ENCODE data around the gene SLC12A6.

The SLC12A6 gene

DNA sequence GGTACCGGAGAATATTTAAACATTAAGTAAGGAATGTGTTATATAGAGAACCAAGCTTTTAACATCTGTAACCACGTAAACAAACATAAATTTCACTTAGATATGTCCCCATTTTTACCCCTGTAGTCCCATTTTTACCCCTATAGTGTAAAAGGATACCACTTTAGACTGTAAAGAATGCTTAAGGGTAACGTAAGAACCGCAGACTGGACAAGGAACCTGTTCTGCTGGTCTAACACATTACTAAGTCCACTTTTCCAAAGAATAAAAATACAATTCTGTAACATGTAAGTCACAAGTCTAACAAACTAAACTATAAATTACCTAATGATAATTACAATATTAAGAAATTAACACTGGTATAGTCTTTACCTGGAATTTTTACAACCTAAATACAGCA lies 2.9 kb downstream of the SLC12A6 start:
- H3K27ac ChIP-seq, result no peak overlapping the region

DNA sequence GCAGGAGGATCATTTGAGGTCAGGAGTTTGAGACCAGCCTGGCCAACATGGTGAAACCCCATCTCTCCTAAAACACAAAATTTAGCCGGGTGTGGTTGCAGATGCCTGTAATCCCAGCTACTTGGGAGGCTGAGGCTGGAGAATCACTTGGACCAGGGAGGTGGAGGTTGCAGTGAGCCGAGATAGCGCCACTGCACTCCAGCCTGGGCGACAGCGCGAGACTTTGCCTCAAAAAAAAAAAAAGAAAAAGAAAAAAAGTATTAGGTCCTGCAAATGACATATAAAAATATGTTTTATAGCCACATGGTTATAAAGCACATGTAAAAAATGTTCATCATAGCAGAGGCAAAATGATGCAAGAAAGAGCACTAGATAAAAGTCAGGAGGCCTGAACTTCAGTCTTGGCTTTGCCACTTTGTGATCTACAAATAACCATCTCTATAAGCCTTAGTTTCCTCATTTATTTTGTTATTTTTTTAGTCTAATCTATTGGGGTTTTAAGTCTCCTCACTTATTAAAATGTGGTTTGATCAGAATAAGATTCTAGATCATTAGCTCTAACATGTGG lies 4.9 kb downstream of the SLC12A6 start:
- TF ChIP-seq, protein P1, sequence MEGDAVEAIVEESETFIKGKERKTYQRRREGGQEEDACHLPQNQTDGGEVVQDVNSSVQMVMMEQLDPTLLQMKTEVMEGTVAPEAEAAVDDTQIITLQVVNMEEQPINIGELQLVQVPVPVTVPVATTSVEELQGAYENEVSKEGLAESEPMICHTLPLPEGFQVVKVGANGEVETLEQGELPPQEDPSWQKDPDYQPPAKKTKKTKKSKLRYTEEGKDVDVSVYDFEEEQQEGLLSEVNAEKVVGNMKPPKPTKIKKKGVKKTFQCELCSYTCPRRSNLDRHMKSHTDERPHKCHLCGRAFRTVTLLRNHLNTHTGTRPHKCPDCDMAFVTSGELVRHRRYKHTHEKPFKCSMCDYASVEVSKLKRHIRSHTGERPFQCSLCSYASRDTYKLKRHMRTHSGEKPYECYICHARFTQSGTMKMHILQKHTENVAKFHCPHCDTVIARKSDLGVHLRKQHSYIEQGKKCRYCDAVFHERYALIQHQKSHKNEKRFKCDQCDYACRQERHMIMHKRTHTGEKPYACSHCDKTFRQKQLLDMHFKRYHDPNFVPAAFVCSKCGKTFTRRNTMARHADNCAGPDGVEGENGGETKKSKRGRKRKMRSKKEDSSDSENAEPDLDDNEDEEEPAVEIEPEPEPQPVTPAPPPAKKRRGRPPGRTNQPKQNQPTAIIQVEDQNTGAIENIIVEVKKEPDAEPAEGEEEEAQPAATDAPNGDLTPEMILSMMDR (conservative IDR thresholded peaks at IDR 0.05), result no peak
- TF ChIP-seq ZFX (IDR thresholded peaks at IDR 0.05), result no peak
- H3K27ac ChIP-seq, result no peak overlapping the region

More for the DNA sequence above, 2.9 kb downstream of the SLC12A6 start:
- TF ChIP-seq, protein P1 (conservative IDR thresholded peaks at IDR 0.05), result no peak
- TF ChIP-seq ZFX (IDR thresholded peaks at IDR 0.05), result no peak

DNA sequence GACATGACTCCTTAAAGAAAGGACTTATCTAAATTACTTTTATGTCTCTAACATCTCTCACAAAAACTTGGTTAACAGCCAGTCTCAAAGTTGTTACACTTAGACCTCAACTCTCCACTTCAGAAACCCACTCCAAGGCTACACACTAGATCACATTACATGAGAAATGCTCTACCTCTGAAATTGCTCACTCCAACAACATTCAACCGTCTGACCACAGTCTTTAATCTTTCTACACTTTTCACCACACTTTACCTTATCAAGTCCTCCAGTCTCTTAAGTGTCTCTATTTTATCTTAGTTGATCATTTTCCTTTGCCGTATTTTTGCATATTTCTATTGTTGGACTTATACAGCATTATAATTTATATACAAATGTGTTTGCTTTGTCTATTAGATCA lies 5.8 kb downstream of the SLC12A6 start:
- no peak overlapping the region for H3K27ac ChIP-seq
- no peak for TF ChIP-seq ZFX (IDR thresholded peaks at IDR 0.05)
- TF ChIP-seq, protein P1 (conservative IDR thresholded peaks at IDR 0.05), result no peak

DNA sequence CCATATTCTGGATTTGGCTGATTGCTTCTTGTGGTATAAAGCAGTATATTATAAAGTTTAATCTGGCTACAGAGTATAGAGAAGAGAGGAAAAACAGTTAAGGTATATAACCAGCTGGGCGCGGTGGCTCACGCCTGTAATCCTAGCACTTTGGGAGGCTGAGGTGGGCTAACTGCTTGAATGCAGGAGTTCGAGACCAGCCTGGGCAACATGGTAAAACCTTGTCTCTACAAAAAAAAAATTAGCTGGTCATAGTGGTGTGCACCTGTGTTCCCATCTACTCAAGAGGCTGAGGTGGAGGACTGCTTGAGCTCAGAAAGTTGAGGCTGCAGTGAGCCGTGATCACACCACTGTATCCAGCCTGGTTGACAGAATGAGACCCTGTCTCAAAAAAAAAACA lies 7.3 kb downstream of the SLC12A6 start:
- H3K27ac ChIP-seq, result no peak overlapping the region

DNA sequence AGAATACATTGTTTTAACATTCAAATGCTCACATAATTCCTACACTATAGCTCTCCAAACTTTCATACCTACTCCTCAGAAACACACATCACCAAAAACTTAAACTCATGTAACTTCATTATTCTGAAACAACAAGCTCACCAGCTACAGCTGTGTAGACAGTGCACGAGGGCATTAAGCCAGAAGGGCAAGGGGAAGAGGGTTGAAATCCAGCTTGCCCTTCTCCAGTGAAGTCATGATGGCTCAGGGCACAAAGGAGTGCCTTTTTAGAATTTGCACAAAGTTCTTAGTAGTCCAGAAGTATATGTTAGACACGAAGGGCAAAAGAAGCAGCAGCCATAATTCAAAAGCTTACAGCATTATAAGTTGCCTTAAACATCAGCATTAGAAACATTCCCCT lies 8.6 kb downstream of the SLC12A6 start:
- H3K27ac ChIP-seq, result no peak overlapping the region
- TF ChIP-seq, protein P1 (conservative IDR thresholded peaks at IDR 0.05), result no peak
- no peak for TF ChIP-seq ZFX (IDR thresholded peaks at IDR 0.05)

More for the DNA sequence above, 7.3 kb downstream of the SLC12A6 start:
- TF ChIP-seq, protein P1 (conservative IDR thresholded peaks at IDR 0.05), result no peak
- no peak for TF ChIP-seq ZFX (IDR thresholded peaks at IDR 0.05)

DNA sequence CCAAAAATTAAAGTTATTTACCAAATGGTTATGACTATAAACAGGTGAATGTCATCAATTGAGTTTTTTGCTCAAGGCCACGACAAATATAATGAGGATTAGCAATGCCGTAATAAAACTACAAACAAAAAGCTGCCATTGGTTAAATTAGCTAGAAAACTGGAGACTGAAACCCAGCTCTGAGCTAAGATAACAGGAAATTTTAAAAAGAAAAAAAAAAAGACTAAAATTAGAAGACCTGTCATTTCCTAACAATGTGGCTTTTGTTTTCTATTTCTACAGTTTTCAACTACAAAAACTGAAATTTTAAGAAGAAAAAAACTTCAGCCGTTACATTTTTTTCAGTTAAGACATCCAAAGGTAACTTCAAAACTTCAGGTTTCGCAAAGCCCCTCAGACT lies 9.7 kb downstream of the SLC12A6 start:
- H3K27ac ChIP-seq, result no peak overlapping the region
- TF ChIP-seq, protein P1 (conservative IDR thresholded peaks at IDR 0.05), result no peak
- TF ChIP-seq ZFX (IDR thresholded peaks at IDR 0.05), result no peak

DNA sequence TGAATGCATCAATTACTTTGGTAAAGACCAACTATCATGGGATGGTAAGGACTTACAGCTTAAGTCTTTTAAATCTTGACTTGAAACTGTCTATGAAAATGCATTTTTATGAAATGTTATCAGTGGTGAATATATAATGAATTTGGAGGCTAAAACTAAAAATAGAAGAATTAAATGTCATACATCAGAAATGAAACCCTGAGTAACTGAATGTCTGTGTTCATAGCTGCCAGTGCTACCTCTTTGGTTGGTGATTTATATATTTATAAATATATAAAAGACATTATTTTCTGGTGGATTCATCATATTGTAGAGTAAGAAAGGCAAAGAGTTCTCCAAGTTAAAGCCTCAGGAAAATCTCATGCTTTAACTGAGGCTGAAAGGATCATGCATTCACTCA lies 12.2 kb downstream of the SLC12A6 start:
- no peak overlapping the region for H3K27ac ChIP-seq
- no peak for TF ChIP-seq ZFX (IDR thresholded peaks at IDR 0.05)

DNA sequence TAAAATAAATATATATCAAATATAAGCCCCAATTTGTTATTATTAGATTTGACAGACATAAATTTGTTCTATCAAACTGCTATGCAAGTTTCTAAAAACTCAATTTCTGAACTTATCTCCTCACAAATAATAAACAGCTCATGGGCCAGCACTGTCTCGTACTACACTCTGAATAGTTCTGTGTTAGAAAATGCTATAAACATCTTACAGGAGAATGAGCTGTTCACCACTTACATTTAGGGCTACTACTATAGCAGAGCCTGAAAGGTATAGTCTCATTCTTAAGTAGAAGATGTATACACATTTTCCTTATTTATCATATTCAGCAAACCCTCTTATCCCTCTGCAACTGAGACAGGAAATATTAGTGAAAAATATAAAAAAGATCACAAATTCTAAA lies 12.6 kb downstream of the SLC12A6 start:
- TF ChIP-seq, protein P1 (conservative IDR thresholded peaks at IDR 0.05), result no peak
- TF ChIP-seq ZFX (IDR thresholded peaks at IDR 0.05), result no peak

More for the DNA sequence above, 12.6 kb downstream of the SLC12A6 start:
- no peak overlapping the region for H3K27ac ChIP-seq

Measured in C4-2B (cell line).